A549 (cell line): ENCODE measurements around the gene COPS6.

Experiments
- CTCF ChIP-seq: fragments of >200 bp; sonication (Bioruptor Twin); formaldehyde crosslinking; IDR thresholded peaks from 3 replicates; pipeline ENCODE4 v1.5.1; 2016
- POLR2A ChIP-seq: IDR thresholded peaks from 2 replicates; pipeline ENCODE4 v1.6.1; 2012; ENCODE audit warnings: mild to moderate bottlenecking, low read length
- RAD21 ChIP-seq, 2 experiments: fragments of >200 bp in 1 of 2; sonication (Bioruptor Twin) in 1 of 2; formaldehyde crosslinking in 1 of 2; IDR thresholded peaks in 1 of 2; conservative IDR thresholded peaks in 1 of 2; 2 replicates in 1 of 2; 3 replicates in 1 of 2; pipeline ENCODE4 v1.6.1; 2012 to 2018; ENCODE audit warnings: inconsistent platforms in 1 of 2

GRCh38 chr7:100126239-100126930 lies 37.6 kb downstream of the COPS6 start:
- TF ChIP-seq CTCF (no peak), RAD21 (conservative IDR thresholded peaks at IDR 0.05 in 1 of 2, IDR thresholded peaks at IDR 0.05 in 1 of 2) (no peak), POLR2A (no peak)
